ENCODE data around the gene SECTM1.

Gene SECTM1

GRCh38 chr17:82277851-82278250, 55.7 kb downstream of the SECTM1 start:
- no peak for DNase-seq

- DNase-seq: no peak
Measured at GRCh38 chr17:82276938-82277337, 56.6 kb downstream of the SECTM1 start.

GRCh38 chr17:82275326-82275725, 58.2 kb downstream of the SECTM1 start:
- no peak for DNase-seq

DNA sequence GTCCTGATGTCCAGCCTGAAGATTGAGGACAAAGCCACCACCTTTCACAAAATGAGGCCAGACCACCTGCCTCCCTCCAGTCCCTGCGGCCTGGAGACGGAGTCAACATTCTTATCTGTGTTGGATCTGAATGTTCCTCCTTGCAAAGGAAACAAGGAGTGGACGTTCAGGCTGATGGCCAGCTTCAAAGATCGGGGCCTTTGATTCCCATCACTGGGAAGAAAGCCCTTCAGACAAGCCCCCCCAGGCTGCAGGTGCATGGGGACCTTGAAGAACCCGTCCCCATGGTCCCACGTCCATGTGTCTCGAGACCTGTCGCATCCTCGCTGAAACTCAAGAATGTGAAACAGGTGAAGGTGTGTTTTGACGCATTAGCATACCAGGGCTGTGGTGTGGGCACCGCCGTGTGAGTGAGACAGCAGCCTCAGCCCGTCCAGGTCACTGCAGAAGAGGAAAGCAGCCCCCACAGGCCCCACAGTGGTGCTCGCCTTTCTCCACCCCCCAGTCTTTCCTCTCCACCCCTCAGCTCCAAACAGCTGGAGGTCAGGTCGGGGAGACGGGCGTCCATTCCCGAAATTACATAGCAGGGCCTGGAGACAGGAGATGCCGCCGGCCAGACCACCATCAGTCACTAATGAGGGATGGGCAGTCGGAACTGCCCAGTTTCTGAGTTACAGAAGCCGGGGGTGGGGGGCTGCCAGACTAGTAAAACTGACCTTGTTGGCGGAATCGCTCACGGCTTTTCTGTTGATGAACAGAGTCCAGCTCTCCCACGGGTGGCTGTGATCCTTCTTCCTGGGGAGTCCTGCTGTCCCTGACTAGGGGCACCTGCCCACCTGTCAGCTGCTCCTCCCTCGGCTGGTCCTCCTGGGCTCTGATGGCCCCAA, 59.2 kb downstream of the SECTM1 start:
- no peak for DNase-seq

DNA sequence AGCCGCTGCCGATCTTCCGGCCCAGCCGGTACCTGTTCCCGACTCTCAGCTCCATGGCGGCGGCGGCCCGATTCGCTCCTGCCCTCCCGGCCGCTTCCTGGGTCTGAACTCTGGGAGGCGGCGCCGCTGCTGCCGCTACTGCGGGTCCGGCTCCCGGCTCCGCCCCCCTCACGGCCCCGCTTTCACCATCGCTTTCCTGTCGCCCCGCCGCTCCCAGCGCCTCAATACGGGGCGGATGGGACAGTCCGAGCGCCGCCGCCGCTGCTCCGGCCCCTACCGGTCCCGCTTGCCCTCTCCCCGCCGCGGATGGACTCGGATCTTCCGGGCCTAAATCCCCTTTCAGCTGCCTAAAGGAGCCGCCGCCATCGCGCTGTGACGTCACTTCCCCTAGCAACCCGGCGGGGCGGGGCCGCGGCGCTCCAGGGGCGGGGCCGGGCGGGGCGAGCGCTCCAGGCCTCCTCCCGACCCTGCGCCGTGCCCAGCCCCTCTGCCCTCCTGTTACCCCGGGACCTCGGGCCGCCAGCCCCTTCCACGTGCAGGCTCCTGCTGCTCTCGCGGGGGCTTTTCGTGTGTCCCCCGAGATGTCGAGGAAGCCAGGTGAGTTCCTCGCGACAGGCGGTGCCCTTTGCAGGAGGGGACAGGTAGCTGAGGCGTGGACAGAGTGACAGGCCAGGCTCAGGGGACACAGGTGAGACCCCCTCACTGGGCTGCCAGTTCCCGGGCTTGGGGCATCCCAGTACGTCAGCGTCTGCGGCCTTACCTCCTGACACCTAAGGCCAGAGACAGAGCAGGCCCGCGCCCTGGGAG, 60.0 kb downstream of the SECTM1 start, which contains the start of gene CSNK1D:
Gene CSNK1D (minus strand): TSS at position 374 of the 807 bp plus-strand sequence. CDS start 319 bp downstream, at position 55.
- peak; percentile 89 for DNase-seq

DNA sequence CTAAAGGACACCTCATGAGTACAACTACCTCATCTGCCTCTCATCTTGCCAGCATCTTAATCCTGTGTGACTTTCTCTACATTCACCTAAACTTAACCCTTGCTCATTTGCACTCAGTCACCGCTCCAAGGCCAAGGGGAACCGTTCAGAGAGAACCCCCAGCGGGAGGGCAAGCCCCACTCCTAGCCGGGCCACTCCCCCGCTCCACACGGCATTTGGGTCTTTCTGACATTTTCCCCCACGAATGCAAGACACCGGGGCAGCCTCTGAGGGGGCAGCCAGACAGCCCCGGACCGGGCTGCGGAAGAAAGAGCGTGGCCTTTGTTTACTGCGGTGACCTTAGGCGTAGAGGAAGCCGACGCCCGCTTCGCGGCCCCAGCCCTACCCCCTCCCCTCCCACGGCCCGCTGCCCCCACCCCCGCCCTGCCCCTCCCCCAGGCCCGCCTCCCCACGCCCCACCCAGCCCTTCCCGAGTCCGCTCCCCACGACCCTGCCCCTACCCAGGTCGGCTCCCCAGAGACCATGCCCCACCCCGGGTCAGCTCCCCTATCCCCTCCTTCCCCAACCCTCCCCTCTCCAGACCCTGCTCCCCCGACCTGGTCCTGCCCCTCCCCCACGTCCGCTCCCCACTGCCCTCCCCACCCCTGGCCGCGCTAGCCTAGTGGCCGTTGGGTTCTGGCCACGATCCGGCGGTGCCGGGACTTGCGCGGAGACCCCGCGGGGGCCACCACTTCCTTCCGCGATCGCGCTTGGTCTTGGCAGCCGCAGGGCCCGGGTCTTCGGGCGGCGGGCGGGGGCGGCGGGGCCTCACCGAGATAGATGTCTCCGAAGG, 60.9 kb downstream of the SECTM1 start:
- DNase-seq: no peak

DNA sequence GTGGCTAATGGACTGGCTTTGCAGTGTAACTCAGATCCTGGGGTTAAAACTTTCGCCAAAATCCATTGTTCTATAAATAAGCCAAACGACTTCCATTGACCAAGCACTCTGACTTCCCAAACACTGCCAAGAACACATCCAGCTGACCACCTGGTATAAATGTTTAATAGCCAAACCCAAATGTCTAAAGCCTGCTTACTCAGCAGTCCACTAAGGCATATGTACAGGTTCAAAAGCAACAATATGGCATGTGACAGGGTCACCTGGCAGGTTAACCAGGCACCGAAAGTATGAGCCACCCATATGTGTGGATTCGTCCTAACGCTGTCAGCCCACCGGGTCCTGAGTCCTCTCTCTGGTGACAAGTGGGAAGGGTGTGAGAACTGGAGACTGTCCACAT, 62.2 kb downstream of the SECTM1 start:
- DNase-seq: no peak

All from SHP77 treated with DMSO at 0.1 percent for 48 hours (cell line).